Lower lobe of right lung (tissue), 2 donors: ENCODE data around the gene IFNL3. TPM values are rescaled to one million over a fixed set of nuclear protein-coding genes. Genes with fewer than 3 reads are reported as not detected.
A peak's percentile ranks its signal among the peaks of the same experiment; 100 is the strongest.
"Not testable (repeated sequence)": the region's sequence is repeated elsewhere in the genome, so short reads cannot be mapped to it uniquely, and the experiment has no call there.

Experiments
- ATAC-seq, 2 donors: fragments of 200-7000 bp; cut with Tn5 transposase; one replicate each; pipeline ENCODE4 v1.9.1; 2020 to 2022; ENCODE audit warnings: mild to moderate bottlenecking in 2 of 2, moderate library complexity in 2 of 2
- DNase-seq: peaks from one replicate; pipeline ENCODE4 v3.0.0-alpha.2; 2020
- H3K27ac ChIP-seq: fragments of 200-600 bp; one replicate; pipeline ENCODE4 v1.8.0; 2022
- H3K27me3 ChIP-seq: fragments of 200-600 bp; one replicate; pipeline ENCODE4 v1.8.0; 2022; ENCODE audit warnings: low read depth
- H3K36me3 ChIP-seq: fragments of 200-600 bp; one replicate; pipeline ENCODE4 v1.8.0; 2022; ENCODE audit warnings: mild to moderate bottlenecking
- H3K4me1 ChIP-seq: fragments of 200-600 bp; one replicate; pipeline ENCODE4 v1.8.0; 2022
- H3K4me3 ChIP-seq: fragments of 200-600 bp; one replicate; pipeline ENCODE4 v1.8.0; 2022; ENCODE audit warnings: mild to moderate bottlenecking
- H3K9me3 ChIP-seq: fragments of 200-600 bp; one replicate; pipeline ENCODE4 v1.8.0; 2022
- CTCF ChIP-seq: fragments of 200-600 bp; IDR thresholded peaks from one replicate; pipeline ENCODE4 v1.8.0; 2022; ENCODE audit warnings: antibody characterized with exemption, mild to moderate bottlenecking
- intact Hi-C: fragments of 100-400 bp; cut with DNase I; formaldehyde crosslinking; loops from one replicate; pipeline ENCODE4 v1.11.0; 2022
- total RNA-seq: library from RNA; stranded (reverse); fragmentation: NEBNext Ultra II Directional; extraction: Animal tissue kit (Norgen Biotek cat#: 25700); gene quantifications from one replicate; pipeline ENCODE4 v1.2.1, GENCODE V29; 2021
- donor health status: DM: no; HTN: yes; CAD: no; lungs with severe emphysema.

Gene IFNL3
- total RNA-seq, 1 donor from 2014 or later: not detected

GRCh38 chr19:39248806-39249205 is 4.0 kb upstream of the IFNL3 start, which contains the start of gene IFNL4:
IFNL4 (minus strand) TSS chr19:39248856.
- no peak for TF ChIP-seq CTCF
- H3K4me3 ChIP-seq: peak within 1 kb of the TSS; percentile 19
- intact Hi-C loops: no loop called here

GRCh38 chr19:39247701-39248664 is 3.2 kb upstream of the IFNL3 start:
- H3K4me1 ChIP-seq: peaks cover 10% of the 10 kb centered on the region
- TF ChIP-seq CTCF: no peak
- peak overlapping the region; percentile 19 for H3K4me3 ChIP-seq
- no peak overlapping the region for H3K27ac ChIP-seq
- DNase-seq (no peak), ATAC-seq (peak; percentile 69 to 71)
- intact Hi-C loops: no loop called here
- no peaks in the 10 kb centered on the region for H3K36me3 ChIP-seq
- H3K27me3 ChIP-seq: peaks cover 49% of the 10 kb centered on the region
- H3K9me3 ChIP-seq: no peaks in the 10 kb centered on the region

More at GRCh38 chr19:39248806-39249205, 4.0 kb upstream of the IFNL3 start, which contains the start of gene IFNL4:
- Histone ChIP-seq H3K27me3 (peaks cover 45% of the 10 kb centered on the region), H3K4me1 (peaks cover 10% of the 10 kb centered on the region), H3K36me3 (no peaks in the 10 kb centered on the region), H3K9me3 (no peaks in the 10 kb centered on the region), H3K27ac (no peak within 1 kb of the TSS)
- DNase-seq: no peak
- no peak for ATAC-seq

GRCh38 chr19:39246951-39247669 is 2.3 kb upstream of the IFNL3 start:
- H3K36me3 ChIP-seq: no peaks in the 10 kb centered on the region
- no peak overlapping the region for H3K27ac ChIP-seq
- ATAC-seq: peak; percentile 53 to 63
- TF ChIP-seq CTCF: no peak
- H3K4me3 ChIP-seq: peak overlapping the region; percentile 19
- H3K4me1 ChIP-seq: peaks cover 10% of the 10 kb centered on the region
- H3K9me3 ChIP-seq: no peaks in the 10 kb centered on the region
- DNase-seq: peak; percentile 52
- intact Hi-C loops: no loop called here
- H3K27me3 ChIP-seq: peaks cover 49% of the 10 kb centered on the region

- peaks cover 43% of the 10 kb centered on the region for H3K27me3 ChIP-seq
- H3K27ac ChIP-seq, H3K4me1 ChIP-seq, intact Hi-C loops, H3K36me3 ChIP-seq, DNase-seq, H3K4me3 ChIP-seq, H3K9me3 ChIP-seq: not testable (repeated sequence)
- peak in 1 of 2 donors; percentile 17 for ATAC-seq
Observed at GRCh38 chr19:39245166-39245565, 360 bp upstream of the IFNL3 start.

- DNase-seq, H3K27ac ChIP-seq, ATAC-seq, H3K9me3 ChIP-seq, H3K36me3 ChIP-seq, H3K4me1 ChIP-seq, H3K4me3 ChIP-seq, intact Hi-C loops: not testable (repeated sequence)
- peaks cover 34% of the 10 kb centered on the region for H3K27me3 ChIP-seq
Observed at GRCh38 chr19:39243741-39244140, 1.1 kb downstream of the IFNL3 start.

- Histone ChIP-seq H3K9me3 (no peaks in the 10 kb centered on the region), H3K36me3 (no peaks in the 10 kb centered on the region), H3K4me3 (no peak overlapping the region), H3K27me3 (peaks cover 14% of the 10 kb centered on the region), H3K27ac (no peak overlapping the region), H3K4me1 (no peaks in the 10 kb centered on the region)
- intact Hi-C loops: no loop called here
- ATAC-seq (no peak), DNase-seq (no peak)
- no peak for TF ChIP-seq CTCF
Observed at GRCh38 chr19:39240421-39240820, 4.4 kb downstream of the IFNL3 start.
